Stromal cell of bone marrow (primary cell): Measurements from ENCODE around the gene KIF3B.
A peak's percentile ranks its signal among the peaks of the same experiment; 100 is the strongest.
"Not testable (repeated sequence)": the region's sequence is repeated elsewhere in the genome, so short reads cannot be mapped to it uniquely, and the experiment has no call there.

Experiments
- DNase-seq: peaks from one replicate; pipeline ENCODE4 v3.0.0-alpha.2; 2012; ENCODE audit warnings: low read depth

Gene KIF3B

DNA sequence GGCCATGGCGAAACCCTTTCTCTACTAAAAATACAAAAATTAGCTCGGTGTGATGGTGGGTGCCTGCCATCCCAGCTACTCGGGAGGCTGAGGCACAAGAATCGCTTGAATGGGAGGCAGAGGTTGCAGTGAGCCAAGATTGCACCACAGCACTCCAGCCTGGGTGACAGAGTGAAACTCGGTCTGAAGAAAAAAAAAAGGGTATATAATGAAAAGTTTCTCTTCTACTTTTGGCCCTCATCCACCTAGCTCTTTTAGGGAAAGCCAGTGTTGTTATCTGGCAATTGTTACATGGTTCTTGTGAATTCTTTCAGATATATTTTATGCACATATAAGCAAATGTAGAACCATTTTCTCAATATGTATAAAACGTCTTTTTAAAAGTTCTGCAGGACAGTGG lies 19.0 kb downstream of the KIF3B start:
- no peak for DNase-seq

DNA sequence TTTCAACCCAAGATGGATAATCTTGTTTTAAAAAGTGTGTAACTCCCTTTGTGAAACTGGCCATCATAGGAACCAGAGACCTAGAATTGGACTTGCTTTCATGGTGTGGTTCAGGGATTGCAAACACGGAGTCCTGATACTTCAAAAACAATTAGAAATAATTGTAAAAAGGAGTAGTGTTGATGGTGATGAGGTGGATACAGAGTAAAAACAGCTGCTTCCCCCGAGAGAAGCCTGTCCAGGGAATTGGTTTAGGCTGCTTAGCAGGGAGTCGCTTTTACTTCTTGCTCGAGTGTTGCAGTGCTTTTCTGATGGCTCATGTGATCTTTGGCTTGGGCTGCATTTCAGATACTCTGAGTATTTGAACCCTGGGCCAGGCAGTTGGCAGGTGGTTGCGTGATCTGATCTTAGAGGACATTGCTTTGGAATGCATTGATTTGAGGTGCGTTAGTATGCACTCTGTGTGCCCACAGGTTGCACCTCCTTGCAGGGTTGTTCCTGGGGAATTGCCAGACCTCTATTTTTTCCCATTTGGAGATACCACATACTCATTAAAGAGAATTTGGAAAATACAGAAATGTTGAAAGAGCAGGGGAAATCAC lies 19.5 kb downstream of the KIF3B start:
- no peak for DNase-seq

DNA sequence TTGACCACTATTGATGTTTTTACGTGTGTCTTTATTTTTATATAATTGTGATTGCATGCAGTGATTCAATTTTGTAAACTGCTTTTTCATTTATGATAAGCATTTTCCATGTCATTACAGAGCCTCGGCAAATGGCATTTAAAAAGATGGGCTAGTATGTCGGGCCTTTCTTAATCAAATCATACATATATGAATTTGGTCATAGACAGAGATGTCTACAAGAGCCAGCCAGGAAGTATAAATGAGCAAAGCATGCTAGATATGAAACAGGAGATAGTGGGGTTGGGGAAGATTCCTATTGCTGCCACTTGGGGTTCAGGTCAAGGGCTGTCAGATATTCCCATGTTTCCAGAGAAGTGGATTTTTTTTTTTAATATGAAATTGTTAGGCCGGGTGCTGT lies 20.0 kb downstream of the KIF3B start:
- no peak for DNase-seq

DNA sequence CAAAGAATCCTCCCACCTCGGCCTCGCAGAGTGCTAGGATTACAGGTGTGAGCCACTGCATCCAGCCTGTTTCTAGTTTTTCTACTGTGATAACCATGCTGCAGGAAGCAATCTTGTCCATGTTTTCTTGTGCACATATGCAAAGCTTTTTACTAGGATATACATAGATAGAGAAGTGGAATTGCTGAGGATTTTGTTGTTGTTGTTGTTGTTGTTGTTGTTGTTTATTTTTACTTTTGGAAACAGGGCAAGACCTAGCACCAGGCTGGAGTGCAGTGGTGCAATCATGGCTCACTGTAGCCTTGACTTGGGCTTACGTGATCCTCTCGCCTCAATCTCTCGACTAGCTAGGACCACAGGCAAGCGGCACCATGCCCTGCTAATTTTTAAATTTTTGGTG lies 23.2 kb downstream of the KIF3B start:
- DNase-seq = no peak

- DNase-seq = no peak
Observed at GRCh38 chr20:32301719-32302506, 24.5 kb downstream of the KIF3B start.

GRCh38 chr20:32302507-32302872 lies 25.0 kb downstream of the KIF3B start:
- DNase-seq = no peak

DNA sequence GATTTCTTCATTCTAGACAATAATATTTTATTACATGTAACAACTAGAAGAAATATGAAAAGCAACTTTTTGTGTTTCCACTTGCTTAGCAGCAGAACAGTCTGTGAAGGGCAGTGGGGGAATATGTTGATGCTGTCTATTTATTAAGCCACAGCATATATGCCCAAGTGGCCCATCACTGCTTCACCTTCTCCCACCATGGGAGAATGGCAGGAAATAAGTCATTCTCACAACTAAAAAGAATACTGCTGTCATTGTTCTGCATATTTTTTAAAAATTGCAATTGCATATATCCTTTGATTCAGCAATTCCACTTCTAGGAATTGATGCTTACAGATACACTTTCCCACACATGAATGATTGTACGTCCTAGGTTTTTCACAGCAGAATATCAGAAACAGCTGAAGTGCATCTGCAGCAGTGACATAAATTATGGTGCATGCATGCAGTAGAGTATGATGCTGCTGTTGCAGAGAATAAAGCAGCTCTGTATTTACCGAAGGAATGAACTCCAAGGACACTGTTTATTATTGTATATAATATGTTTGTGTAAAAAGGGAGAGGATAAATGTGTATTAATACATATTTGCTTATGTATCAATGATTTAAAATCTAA lies 26.8 kb downstream of the KIF3B start:
- DNase-seq = no peak

DNA sequence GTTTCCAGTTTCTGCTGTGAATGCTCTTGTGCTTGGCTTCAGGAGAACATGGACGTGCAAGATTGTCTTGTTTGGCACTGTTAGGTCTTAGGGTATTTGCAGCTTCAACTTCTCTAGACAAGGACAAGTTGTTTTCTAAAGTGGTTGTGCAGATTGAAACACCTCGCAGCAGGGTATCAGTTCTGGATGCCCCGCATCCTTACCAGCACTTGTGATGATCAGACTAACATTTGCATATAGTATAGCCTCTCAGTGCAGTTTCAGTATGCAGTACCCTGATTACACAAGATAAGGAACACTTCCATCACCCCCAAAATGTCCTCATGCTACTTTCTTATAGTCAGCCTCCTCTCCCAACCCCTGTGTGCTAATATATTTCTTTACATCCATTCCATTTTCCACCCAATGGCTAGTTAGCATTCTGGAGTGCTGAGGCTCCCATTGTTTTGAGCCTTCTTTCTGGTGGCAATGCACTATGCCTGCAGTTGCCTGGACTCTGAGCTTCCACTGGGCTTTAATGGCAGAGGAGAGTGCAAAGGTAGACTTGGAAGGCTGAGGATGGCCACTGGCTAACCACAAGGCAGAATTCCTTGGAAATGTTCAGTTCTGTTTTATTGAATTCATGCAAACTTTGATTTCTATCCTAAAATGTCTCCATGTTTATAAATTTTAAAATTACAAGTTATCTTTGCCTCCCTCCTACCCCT lies 35.4 kb downstream of the KIF3B start:
- no peak for DNase-seq

DNA sequence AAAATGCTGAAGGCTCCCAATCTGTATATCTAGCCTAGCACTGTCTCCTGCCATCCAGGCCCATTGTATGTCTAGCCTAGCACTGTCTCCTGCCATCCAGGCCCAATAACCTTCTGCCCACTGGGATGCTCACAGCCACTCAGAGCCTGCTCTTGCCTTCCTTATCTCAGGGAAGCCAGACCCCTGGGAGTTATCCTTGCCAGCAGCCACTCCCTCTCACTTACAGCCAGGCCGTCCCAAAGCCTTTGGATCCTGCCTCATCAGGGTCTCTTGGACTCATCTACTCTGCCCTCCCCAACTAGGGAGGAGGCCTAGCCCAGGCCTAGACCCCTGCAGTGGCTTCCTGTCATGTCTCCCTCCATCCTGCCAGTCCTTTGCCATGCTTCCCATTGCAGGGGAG lies 37.3 kb downstream of the KIF3B start:
- no peak for DNase-seq

DNA sequence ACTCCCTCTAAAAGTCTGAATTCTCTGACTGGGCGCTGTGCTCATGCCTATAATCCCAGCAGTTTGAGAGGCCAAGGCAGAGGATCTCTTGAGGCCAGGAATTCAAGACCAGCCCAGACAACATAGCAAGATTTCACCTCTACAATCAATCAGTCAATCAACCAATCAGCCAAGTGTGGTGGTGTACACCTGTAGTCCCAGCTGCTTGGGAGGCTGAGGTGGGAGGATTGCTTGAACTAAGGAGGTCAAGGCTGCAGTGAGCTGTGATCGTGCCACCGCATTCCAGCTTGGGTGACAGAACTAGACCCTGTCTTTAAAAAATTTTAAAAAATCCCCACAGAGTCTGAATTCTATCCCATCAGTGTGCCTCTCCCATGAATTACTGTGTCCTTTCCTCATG lies 37.9 kb downstream of the KIF3B start:
- DNase-seq = no peak

DNA sequence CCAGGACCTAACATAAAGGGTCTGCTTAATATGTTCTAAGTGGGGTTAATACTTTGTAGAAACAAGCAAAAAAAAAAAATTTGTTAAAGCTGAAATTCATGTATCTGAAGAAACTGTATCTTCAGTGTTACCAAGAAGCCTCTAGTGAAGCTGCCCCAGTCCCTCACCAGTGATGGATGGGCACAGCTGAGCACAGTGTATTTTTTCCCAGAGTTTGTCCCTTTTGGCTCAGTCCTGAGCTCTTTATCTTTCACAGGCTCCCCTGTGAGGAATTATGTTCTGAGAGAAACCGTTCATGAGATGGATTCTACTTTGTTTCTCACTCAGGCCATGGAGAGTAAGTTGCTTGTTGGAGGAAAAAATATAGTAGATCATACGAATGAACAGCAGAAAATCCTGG lies 38.4 kb downstream of the KIF3B start:
- DNase-seq = no peak

GRCh38 chr20:32316667-32317066 lies 39.2 kb downstream of the KIF3B start:
- DNase-seq = no peak

GRCh38 chr20:32319100-32319499 lies 41.6 kb downstream of the KIF3B start:
- DNase-seq = no peak

GRCh38 chr20:32320305-32320704 lies 42.9 kb downstream of the KIF3B start:
- no peak for DNase-seq

GRCh38 chr20:32321390-32321789 lies 43.9 kb downstream of the KIF3B start:
- no peak for DNase-seq

GRCh38 chr20:32322260-32322659 lies 44.8 kb downstream of the KIF3B start:
- not testable (repeated sequence) for DNase-seq

- DNase-seq = not testable (repeated sequence)
Observed at GRCh38 chr20:32323761-32324160, 46.3 kb downstream of the KIF3B start.

DNA sequence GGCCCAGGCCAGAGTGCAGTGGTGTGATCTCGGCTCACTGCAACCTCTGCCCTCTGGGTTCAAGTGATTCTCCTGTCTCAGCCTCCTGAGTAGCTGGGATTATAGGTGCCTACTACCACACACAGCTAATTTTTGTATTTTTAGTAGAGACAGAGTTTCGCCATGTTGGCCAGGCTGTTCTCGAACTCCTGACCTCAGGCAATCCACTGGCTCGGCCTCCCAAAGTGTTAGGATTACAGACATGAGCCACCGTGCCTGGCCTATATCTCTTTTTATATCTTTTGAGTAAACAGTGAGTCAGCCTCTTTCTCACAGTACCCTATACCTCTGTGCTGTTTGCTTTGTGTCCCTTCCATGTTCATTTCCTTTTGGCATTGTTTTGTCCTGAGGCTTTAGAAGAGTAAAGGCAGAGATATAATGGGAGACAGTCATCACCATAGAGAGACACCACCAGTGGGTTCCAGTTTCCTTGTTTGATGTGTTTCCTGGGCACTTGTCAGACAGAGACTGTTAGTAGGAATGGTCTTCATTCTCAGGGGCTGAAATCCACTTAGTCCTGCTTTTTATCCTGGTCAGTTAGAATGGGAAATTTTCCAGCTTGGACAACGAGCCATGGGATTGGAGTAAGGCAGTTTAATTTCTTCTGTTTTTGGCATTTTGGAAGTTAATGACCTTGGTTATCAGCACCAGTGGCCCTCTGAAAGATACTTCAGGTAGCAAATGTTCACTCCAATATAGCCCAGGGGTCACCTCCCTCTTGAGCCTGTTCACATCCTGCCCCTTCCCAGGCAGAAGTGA lies 48.5 kb downstream of the KIF3B start:
- DNase-seq = peak; percentile 25

DNA sequence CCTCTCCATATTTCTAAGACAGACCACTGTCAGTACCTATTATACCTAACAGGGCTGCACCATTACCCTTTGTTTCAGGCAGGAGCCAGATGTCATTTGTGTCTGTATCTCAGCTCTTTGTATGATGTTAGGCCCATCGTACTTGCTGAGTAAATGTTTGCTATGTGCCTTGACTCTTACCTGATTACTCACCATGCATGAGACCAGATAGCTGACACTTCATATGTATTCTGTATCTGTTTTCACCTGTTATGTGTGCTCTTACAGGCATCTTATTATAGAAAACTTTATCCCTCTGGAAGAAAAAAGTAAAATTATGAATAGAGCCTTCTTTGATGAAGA lies 49.0 kb downstream of the KIF3B start:
- no peak for DNase-seq

- DNase-seq = no peak
Observed at GRCh38 chr20:32327087-32327681, 49.7 kb downstream of the KIF3B start.

- no peak for DNase-seq
Observed at GRCh38 chr20:32329817-32330554, 52.5 kb downstream of the KIF3B start.
